Parathyroid adenoma (tissue), 2 donors: ENCODE measurements around the gene KPNA1.

Source experiments
- H2AFZ ChIP-seq: fragments of 300-600 bp; sonication (generic); one replicate; pipeline ENCODE4 v1.7.0; 2017; ENCODE audit warnings: antibody characterized with exemption, mild to moderate bottlenecking
- H3K27ac ChIP-seq: fragments of 300-600 bp; sonication (generic); one replicate; pipeline ENCODE4 v1.7.0; 2017
- H3K27me3 ChIP-seq: fragments of 300-600 bp; sonication (generic); one replicate; pipeline ENCODE4 v1.7.0; 2017; ENCODE audit warnings: low read length; ENCODE audit not compliant: control insufficient read depth, insufficient read depth
- H3K36me3 ChIP-seq: fragments of 300-600 bp; sonication (generic); one replicate; pipeline ENCODE4 v1.7.0; 2017; ENCODE audit warnings: low read length; ENCODE audit not compliant: control insufficient read depth, insufficient read depth
- H3K4me1 ChIP-seq: fragments of 300-600 bp; sonication (generic); one replicate; pipeline ENCODE4 v1.7.0; 2017; ENCODE audit warnings: control low read depth
- H3K4me2 ChIP-seq: fragments of 300-600 bp; sonication (generic); one replicate; pipeline ENCODE4 v1.7.0; 2017; ENCODE audit warnings: low read length
- H3K4me3 ChIP-seq: fragments of 300-600 bp; sonication (generic); one replicate; pipeline ENCODE4 v1.7.0; 2017; ENCODE audit warnings: low read depth, low read length
- H3K79me2 ChIP-seq: fragments of 300-600 bp; sonication (generic); one replicate; pipeline ENCODE4 v1.7.0; 2017; ENCODE audit warnings: control low read depth
- H3K9ac ChIP-seq: fragments of 300-600 bp; sonication (generic); one replicate; pipeline ENCODE4 v1.7.0; 2017; ENCODE audit warnings: mild to moderate bottlenecking
- H3K9me3 ChIP-seq: fragments of 300-600 bp; sonication (generic); one replicate; pipeline ENCODE4 v1.7.0; 2017; ENCODE audit warnings: low read length; ENCODE audit not compliant: control insufficient read depth
- TF ChIP-seq, protein P1 (sequence below): fragments of 300-600 bp; sonication (generic); IDR thresholded peaks from one replicate; pipeline ENCODE4 v1.7.0; 2017; ENCODE audit warnings: antibody characterized with exemption, mild to moderate bottlenecking
- donor health status: primary hyperparathyroidism.

KPNA1 gene

DNA sequence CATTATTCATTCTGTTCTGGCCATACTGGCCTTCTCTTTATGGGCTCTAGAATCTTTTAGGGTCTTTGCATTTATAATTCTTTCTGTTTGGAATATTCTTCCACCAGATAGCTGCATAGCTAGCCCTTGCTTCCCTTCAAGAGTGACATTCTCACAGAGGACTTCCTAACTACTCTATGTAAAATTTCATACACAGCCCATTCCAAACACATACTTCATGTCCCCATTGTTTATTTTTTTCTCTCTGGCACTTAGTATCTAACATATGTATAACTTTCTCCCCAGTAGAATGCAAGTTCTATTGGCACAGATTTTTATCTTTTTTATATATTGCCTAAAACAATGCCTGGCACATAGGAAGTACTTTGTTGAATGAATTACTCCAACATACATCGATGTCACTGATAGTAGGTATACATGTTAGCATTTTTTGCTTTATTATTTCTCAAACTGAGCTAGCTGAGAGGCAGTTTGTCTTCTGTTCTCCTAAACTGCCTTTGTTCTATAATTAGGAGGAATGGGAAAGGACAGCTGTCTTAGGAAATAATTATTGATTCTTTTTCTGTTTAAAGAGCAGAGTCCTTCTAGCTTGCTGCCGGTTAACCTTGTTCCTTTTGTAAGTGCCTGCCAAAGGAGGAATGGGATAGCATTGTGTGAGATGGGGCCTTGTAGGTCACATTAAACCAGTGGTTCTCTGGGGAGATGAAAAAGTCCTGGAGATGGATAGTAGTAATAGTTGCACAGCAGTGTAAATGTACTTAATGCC lies 122.9 kb downstream of the KPNA1 start:
- TF ChIP-seq, protein P1, sequence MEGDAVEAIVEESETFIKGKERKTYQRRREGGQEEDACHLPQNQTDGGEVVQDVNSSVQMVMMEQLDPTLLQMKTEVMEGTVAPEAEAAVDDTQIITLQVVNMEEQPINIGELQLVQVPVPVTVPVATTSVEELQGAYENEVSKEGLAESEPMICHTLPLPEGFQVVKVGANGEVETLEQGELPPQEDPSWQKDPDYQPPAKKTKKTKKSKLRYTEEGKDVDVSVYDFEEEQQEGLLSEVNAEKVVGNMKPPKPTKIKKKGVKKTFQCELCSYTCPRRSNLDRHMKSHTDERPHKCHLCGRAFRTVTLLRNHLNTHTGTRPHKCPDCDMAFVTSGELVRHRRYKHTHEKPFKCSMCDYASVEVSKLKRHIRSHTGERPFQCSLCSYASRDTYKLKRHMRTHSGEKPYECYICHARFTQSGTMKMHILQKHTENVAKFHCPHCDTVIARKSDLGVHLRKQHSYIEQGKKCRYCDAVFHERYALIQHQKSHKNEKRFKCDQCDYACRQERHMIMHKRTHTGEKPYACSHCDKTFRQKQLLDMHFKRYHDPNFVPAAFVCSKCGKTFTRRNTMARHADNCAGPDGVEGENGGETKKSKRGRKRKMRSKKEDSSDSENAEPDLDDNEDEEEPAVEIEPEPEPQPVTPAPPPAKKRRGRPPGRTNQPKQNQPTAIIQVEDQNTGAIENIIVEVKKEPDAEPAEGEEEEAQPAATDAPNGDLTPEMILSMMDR, result no peak
- H3K4me2 ChIP-seq, result no peak overlapping the region
- no peak overlapping the region for H3K9ac ChIP-seq
- no peaks in the 10 kb centered on the region for H3K27me3 ChIP-seq
- no peak overlapping the region for H2AFZ ChIP-seq
- no peaks in the 10 kb centered on the region for H3K9me3 ChIP-seq
- H3K36me3 ChIP-seq, result no peaks in the 10 kb centered on the region
- no peak overlapping the region for H3K4me3 ChIP-seq
- peaks cover 5% of the 10 kb centered on the region for H3K79me2 ChIP-seq
- H3K27ac ChIP-seq, result no peak overlapping the region
- peaks cover 3% of the 10 kb centered on the region for H3K4me1 ChIP-seq

GRCh38 chr3:122390665-122391064 lies 124.1 kb downstream of the KPNA1 start:
- no peaks in the 10 kb centered on the region for H3K36me3 ChIP-seq
- no peak overlapping the region for H3K27ac ChIP-seq
- H3K4me2 ChIP-seq, result no peak overlapping the region
- H3K79me2 ChIP-seq, result peaks cover 12% of the 10 kb centered on the region
- TF ChIP-seq, protein P1, result no peak
- peaks cover 3% of the 10 kb centered on the region for H3K4me1 ChIP-seq
- no peak overlapping the region for H3K4me3 ChIP-seq
- no peak overlapping the region for H3K9ac ChIP-seq
- no peaks in the 10 kb centered on the region for H3K9me3 ChIP-seq
- H3K27me3 ChIP-seq, result no peaks in the 10 kb centered on the region
- no peak overlapping the region for H2AFZ ChIP-seq

- H3K4me2 ChIP-seq, result no peak overlapping the region
- H3K36me3 ChIP-seq, result no peaks in the 10 kb centered on the region
- no peaks in the 10 kb centered on the region for H3K9me3 ChIP-seq
- no peak overlapping the region for H3K9ac ChIP-seq
- no peak overlapping the region for H2AFZ ChIP-seq
- peaks cover 3% of the 10 kb centered on the region for H3K4me1 ChIP-seq
- TF ChIP-seq, protein P1, result no peak
- H3K4me3 ChIP-seq, result no peak overlapping the region
- no peak overlapping the region for H3K27ac ChIP-seq
- H3K79me2 ChIP-seq, result peaks cover 12% of the 10 kb centered on the region
- H3K27me3 ChIP-seq, result no peaks in the 10 kb centered on the region
Measured at GRCh38 chr3:122389892-122390291, 124.8 kb downstream of the KPNA1 start.

DNA sequence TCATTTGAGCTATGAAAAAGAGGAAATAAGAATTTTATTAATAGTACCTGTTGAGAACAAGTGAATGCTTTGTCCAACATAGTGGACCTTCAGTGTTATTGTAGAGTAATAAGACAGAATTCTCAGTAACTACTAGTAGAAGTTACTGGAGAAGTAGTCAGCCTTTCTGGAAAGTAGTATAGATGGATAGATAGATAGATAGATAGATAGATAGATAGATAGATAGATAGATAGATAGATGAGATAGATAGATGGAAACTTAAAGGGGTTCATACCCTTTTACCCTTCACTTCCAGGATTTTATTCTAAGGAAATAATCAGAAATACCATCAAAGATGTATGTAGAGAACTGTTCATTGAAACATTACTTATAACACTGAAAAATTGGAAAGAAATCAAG lies 125.5 kb downstream of the KPNA1 start:
- Histone ChIP-seq H3K36me3 (no peaks in the 10 kb centered on the region), H3K4me2 (no peak overlapping the region), H3K79me2 (peaks cover 13% of the 10 kb centered on the region), H3K4me1 (peaks cover 3% of the 10 kb centered on the region), H3K27me3 (no peaks in the 10 kb centered on the region), H3K27ac (no peak overlapping the region), H3K9ac (no peak overlapping the region), H3K9me3 (no peaks in the 10 kb centered on the region), H3K4me3 (no peak overlapping the region), H2AFZ (no peak overlapping the region)
- TF ChIP-seq, protein P1, result no peak

DNA sequence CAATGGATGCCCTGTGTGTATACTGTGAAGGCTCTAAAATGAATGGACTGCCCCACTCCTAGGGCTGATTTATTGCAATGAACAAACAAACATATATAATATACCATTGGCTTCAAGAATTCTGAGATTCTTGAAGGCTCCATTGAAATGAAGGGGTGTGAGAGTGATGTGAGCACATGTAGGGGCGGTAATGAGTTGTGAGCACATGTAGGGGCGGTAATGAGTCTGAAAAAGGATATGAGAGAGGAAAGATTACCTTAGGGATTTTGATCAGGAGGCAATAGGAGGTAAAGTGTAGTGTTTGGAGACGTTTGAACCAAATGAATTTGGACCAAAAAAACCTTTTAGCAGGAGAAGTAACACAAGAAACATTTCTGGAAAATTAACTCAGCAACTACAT lies 127.0 kb downstream of the KPNA1 start:
- H3K27me3 ChIP-seq, result no peaks in the 10 kb centered on the region
- H3K27ac ChIP-seq, result no peak overlapping the region
- H3K4me3 ChIP-seq, result no peak overlapping the region
- H3K4me2 ChIP-seq, result no peak overlapping the region
- H3K36me3 ChIP-seq, result no peaks in the 10 kb centered on the region
- no peak overlapping the region for H2AFZ ChIP-seq
- H3K9ac ChIP-seq, result no peak overlapping the region
- TF ChIP-seq, protein P1, result no peak
- no peaks in the 10 kb centered on the region for H3K4me1 ChIP-seq
- H3K9me3 ChIP-seq, result no peaks in the 10 kb centered on the region
- peaks cover 16% of the 10 kb centered on the region for H3K79me2 ChIP-seq
